SK-N-SH (cell line): ENCODE data around the gene SH3PXD2B.

Experiments
- CHD2 ChIP-seq: fragments of 150-350 bp; IDR thresholded peaks from 2 replicates; pipeline ENCODE4 v1.6.1; 2018; ENCODE audit warnings: low read length; ENCODE audit not compliant: partially characterized antibody
- EZH2phosphoT487 ChIP-seq: fragments of 200-600 bp; sonication (generic); IDR thresholded peaks from 2 replicates; pipeline ENCODE4 v1.6.1; 2017; ENCODE audit warnings: low read depth, mixed run types, mild to moderate bottlenecking, antibody characterized with exemption, moderate library complexity, borderline replicate concordance
- FOXM1 ChIP-seq: IDR thresholded peaks from 2 replicates; pipeline ENCODE4 v1.4.0; 2012; ENCODE audit warnings: low read depth, mild to moderate bottlenecking
- GATA2 ChIP-seq: sonication (generic); formaldehyde crosslinking; IDR thresholded peaks from 2 replicates; pipeline ENCODE4 v1.5.0; 2020; ENCODE audit warnings: mild to moderate bottlenecking, missing genetic modification reagents
- RFX5 ChIP-seq: IDR thresholded peaks from 2 replicates; pipeline ENCODE4 v1.6.1; 2012; ENCODE audit warnings: mild to moderate bottlenecking, improper control_type of control experiment, low read length
- SIN3A ChIP-seq: IDR thresholded peaks from 2 replicates; pipeline ENCODE4 v1.6.1; 2012; ENCODE audit warnings: low read depth, mild to moderate bottlenecking, low read length, moderate library complexity, borderline replicate concordance
- TF ChIP-seq, protein P1 (sequence below): fragments of 200-600 bp; sonication (generic); IDR thresholded peaks from 2 replicates; pipeline ENCODE4 v1.6.1; 2017; ENCODE audit warnings: antibody characterized with exemption, mild to moderate bottlenecking, moderate library complexity
- TF ChIP-seq, protein P2 (sequence below): IDR thresholded peaks from 2 replicates; pipeline ENCODE4 v1.6.1; 2012; ENCODE audit warnings: mild to moderate bottlenecking, low read depth, low read length, moderate library complexity

DNA sequence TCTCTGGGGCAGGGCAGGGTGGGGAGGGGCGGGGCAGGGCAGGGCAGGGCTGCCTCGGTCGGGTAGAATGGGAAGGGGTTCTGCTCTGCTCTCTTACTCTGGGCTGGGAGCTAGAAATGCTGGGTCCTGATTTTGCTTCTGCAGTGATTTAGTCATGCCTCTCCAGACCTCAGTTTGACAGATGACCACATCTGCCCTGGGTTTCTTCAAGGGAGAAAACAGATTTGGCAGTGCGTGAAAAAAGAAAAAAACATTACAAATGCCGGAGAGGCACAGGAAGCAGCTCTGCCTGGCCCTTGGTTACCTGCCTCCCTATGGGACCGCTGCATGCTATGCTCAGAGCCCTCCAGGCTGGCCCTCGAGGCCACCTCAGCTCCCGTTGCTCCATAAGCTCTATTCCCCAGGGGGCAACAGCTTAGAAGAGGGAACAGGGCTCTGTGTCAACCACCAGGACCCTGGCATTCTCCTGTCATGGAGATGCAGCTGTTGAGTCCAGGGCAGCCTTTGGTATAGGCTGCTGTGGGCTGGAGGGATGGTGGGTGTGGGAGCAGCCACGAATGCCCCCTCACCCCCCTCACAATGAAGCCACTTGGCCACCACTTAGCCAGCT, 117.5 kb downstream of the SH3PXD2B start:
- no peak for TF ChIP-seq EZH2phosphoT487
- TF ChIP-seq, protein P1, sequence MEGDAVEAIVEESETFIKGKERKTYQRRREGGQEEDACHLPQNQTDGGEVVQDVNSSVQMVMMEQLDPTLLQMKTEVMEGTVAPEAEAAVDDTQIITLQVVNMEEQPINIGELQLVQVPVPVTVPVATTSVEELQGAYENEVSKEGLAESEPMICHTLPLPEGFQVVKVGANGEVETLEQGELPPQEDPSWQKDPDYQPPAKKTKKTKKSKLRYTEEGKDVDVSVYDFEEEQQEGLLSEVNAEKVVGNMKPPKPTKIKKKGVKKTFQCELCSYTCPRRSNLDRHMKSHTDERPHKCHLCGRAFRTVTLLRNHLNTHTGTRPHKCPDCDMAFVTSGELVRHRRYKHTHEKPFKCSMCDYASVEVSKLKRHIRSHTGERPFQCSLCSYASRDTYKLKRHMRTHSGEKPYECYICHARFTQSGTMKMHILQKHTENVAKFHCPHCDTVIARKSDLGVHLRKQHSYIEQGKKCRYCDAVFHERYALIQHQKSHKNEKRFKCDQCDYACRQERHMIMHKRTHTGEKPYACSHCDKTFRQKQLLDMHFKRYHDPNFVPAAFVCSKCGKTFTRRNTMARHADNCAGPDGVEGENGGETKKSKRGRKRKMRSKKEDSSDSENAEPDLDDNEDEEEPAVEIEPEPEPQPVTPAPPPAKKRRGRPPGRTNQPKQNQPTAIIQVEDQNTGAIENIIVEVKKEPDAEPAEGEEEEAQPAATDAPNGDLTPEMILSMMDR = no peak
- no peak for TF ChIP-seq CHD2
- TF ChIP-seq RFX5 = no peak
- no peak for TF ChIP-seq FOXM1
- no peak for TF ChIP-seq GATA2
- no peak for TF ChIP-seq SIN3A
- TF ChIP-seq, protein P2, sequence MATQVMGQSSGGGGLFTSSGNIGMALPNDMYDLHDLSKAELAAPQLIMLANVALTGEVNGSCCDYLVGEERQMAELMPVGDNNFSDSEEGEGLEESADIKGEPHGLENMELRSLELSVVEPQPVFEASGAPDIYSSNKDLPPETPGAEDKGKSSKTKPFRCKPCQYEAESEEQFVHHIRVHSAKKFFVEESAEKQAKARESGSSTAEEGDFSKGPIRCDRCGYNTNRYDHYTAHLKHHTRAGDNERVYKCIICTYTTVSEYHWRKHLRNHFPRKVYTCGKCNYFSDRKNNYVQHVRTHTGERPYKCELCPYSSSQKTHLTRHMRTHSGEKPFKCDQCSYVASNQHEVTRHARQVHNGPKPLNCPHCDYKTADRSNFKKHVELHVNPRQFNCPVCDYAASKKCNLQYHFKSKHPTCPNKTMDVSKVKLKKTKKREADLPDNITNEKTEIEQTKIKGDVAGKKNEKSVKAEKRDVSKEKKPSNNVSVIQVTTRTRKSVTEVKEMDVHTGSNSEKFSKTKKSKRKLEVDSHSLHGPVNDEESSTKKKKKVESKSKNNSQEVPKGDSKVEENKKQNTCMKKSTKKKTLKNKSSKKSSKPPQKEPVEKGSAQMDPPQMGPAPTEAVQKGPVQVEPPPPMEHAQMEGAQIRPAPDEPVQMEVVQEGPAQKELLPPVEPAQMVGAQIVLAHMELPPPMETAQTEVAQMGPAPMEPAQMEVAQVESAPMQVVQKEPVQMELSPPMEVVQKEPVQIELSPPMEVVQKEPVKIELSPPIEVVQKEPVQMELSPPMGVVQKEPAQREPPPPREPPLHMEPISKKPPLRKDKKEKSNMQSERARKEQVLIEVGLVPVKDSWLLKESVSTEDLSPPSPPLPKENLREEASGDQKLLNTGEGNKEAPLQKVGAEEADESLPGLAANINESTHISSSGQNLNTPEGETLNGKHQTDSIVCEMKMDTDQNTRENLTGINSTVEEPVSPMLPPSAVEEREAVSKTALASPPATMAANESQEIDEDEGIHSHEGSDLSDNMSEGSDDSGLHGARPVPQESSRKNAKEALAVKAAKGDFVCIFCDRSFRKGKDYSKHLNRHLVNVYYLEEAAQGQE = no peak
